Loucy (cell line): ENCODE results near the gene PTPRO.

Experiments used
- H2AFZ ChIP-seq: fragments of 200-600 bp; sonication (generic); 2 replicates; pipeline ENCODE4 v1.6.0; 2016; ENCODE audit warnings: antibody characterized with exemption, mild to moderate bottlenecking, low read length, moderate library complexity
- H3F3A ChIP-seq: fragments of 200-600 bp; 2 replicates; pipeline ENCODE4 v1.6.0; 2016; ENCODE audit warnings: antibody characterized with exemption, low read depth, mild to moderate bottlenecking
- H3K27me3 ChIP-seq: fragments of 200-600 bp; sonication (generic); 2 replicates; pipeline ENCODE4 v1.6.1; 2014; ENCODE audit warnings: low read length, mild to moderate bottlenecking; ENCODE audit not compliant: insufficient read depth, poor library complexity, severe bottlenecking
- H3K36me3 ChIP-seq: fragments of 200-600 bp; sonication (generic); 2 replicates; pipeline ENCODE4 v1.6.1; 2016; ENCODE audit warnings: low read length; ENCODE audit not compliant: insufficient read depth
- H3K4me1 ChIP-seq: fragments of 200-600 bp; sonication (generic); 2 replicates; pipeline ENCODE4 v1.5.1; 2014; ENCODE audit warnings: low read length, mild to moderate bottlenecking; ENCODE audit not compliant: insufficient read depth, poor library complexity, severe bottlenecking
- H3K4me2 ChIP-seq: fragments of 200-600 bp; sonication (generic); 2 replicates; pipeline ENCODE4 v1.6.0; 2014; ENCODE audit warnings: antibody characterized with exemption, low read length, low read depth, mild to moderate bottlenecking; ENCODE audit not compliant: poor library complexity, severe bottlenecking
- H3K4me3 ChIP-seq: fragments of 200-600 bp; sonication (generic); 2 replicates; pipeline ENCODE4 v1.5.1; 2014; ENCODE audit warnings: low read length, mild to moderate bottlenecking, mixed read lengths; ENCODE audit not compliant: poor library complexity, severe bottlenecking
- H3K79me2 ChIP-seq: fragments of 200-600 bp; sonication (generic); 2 replicates; pipeline ENCODE4 v1.6.1; 2014; ENCODE audit warnings: low read length; ENCODE audit not compliant: insufficient read depth
- H3K9ac ChIP-seq: fragments of 200-600 bp; sonication (generic); 2 replicates; pipeline ENCODE4 v1.6.0; 2014; ENCODE audit warnings: mild to moderate bottlenecking, low read depth, low read length, moderate library complexity; ENCODE audit not compliant: poor library complexity, severe bottlenecking
- H3K9me2 ChIP-seq: fragments of 200-600 bp; sonication (generic); replicated peaks from 2 replicates; pipeline ENCODE4 v1.6.1; 2016; ENCODE audit warnings: low read depth, low read length, mixed read lengths
- H3K9me3 ChIP-seq: fragments of 200-600 bp; sonication (generic); 2 replicates; pipeline ENCODE4 v1.6.1; 2014; ENCODE audit warnings: mild to moderate bottlenecking, antibody characterized with exemption, low read length, low read depth; ENCODE audit not compliant: insufficient read depth
- H4K20me1 ChIP-seq: fragments of 200-600 bp; sonication (generic); 2 replicates; pipeline ENCODE4 v1.6.0; 2014; ENCODE audit warnings: antibody characterized with exemption, low read length, mild to moderate bottlenecking; ENCODE audit not compliant: insufficient read depth, poor library complexity, severe bottlenecking
- CTCF ChIP-seq: fragments of 200-600 bp; sonication (generic); conservative IDR thresholded peaks from 2 replicates; pipeline ENCODE4 v1.5.1; 2014; ENCODE audit warnings: mild to moderate bottlenecking, antibody characterized with exemption, low read length
- EZH2phosphoT487 ChIP-seq: fragments of 200-600 bp; IDR thresholded peaks from 2 replicates; pipeline ENCODE4 v1.6.1; 2018; ENCODE audit warnings: antibody characterized with exemption, mild to moderate bottlenecking, moderate library complexity, borderline replicate concordance

PTPRO gene

GRCh38 chr12:15646581-15646980 lies 324.3 kb downstream of the PTPRO start:
- Histone ChIP-seq H3K4me2 (no peak overlapping the region), H3K9me3 (no peaks in the 10 kb centered on the region), H4K20me1 (no peaks in the 10 kb centered on the region), H3K36me3 (no peaks in the 10 kb centered on the region), H3K27me3 (no peaks in the 10 kb centered on the region), H3K4me3 (no peak overlapping the region), H3K79me2 (no peaks in the 10 kb centered on the region), H3K9ac (no peak overlapping the region), H2AFZ (no peak overlapping the region), H3K9me2 (no peaks in the 10 kb centered on the region), H3K4me1 (peaks cover 12% of the 10 kb centered on the region), H3F3A (no peaks in the 10 kb centered on the region)
- no peak for TF ChIP-seq EZH2phosphoT487
- no peak for TF ChIP-seq CTCF
